Measurements from ENCODE around the gene TM2D3.

TM2D3 gene

GRCh38 chr15:101599091-101599490 lies 53.1 kb downstream of the TM2D3 start:
- DNase-seq: no peak

GRCh38 chr15:101597360-101597928 lies 54.7 kb downstream of the TM2D3 start:
- DNase-seq: no peak

GRCh38 chr15:101596633-101597032 lies 55.5 kb downstream of the TM2D3 start:
- DNase-seq: no peak

All from NCI-H2081 (cell line).